ENCODE data around the gene ST6GAL1.

Gene ST6GAL1

DNA sequence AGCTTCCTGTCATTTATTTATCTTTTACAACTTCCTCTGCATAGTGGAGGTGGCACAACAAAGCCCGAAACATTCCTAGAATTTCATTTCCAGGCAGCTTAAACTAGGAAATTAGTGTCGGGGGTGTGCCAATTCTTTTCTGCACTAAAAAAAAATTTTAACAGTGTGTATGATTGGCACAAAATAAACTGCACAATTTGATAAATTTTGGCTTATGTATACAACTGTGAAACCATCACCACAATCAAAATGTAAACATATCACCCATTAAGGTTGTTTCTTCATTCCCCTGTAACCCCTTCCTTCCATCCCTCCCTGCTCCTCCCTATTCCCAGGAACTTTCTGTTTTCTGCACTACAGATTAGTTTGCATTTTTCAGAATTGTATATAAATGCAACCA, 154.3 kb downstream of the ST6GAL1 start:
- no peak for DNase-seq

DNA sequence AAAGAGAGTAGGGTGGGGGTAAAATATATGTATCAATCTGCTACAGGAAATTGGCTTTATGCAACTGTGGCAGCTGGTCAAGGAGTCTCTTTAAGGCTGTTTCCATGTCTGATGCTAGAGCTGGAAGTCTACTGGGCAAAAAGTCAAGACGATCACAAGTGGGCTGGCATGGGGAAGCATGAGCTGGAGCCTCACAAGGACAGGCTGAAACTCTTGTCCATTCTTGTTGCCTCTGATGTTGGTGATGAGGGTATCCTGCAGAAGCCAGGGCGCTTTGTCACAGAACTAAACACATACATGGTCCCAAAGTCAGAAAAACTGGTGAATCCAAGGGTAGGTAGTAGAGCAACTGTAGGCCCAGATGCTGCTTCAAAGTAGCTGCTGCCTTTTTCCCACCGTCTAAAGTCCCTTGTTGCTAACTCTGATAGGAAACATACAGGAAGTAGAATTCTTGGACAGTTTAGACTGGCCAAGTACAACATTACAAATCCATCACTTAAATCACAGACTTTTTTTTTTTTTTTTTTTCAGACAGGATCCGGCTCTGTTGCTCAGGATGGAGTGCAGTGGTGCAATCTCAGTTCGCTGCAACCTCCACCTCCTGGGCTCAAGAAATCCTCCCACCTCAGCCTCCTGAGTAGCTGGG, 154.8 kb downstream of the ST6GAL1 start:
- DNase-seq = no peak

GRCh38 chr3:187085933-187086332, 155.6 kb downstream of the ST6GAL1 start:
- no peak for DNase-seq

DNA sequence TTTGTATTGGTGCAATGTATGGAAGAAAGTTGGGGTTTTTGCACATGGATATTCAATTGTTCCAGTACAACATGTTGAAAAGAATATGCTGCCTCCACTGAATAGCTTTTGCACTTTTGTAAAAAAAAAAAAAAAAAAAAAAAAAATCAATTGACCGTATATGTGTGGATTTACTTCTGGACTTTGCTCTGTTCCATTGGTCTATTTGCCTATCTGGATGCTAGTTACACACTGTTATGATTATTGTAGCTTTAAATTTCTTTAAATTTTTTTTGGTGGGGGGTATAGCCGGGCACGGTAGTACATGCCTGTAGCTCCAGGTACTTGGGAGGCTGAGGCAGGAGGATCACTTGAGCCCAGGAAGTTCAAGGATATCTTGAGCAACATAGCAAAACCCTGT, 156.5 kb downstream of the ST6GAL1 start:
- no peak for DNase-seq

DNA sequence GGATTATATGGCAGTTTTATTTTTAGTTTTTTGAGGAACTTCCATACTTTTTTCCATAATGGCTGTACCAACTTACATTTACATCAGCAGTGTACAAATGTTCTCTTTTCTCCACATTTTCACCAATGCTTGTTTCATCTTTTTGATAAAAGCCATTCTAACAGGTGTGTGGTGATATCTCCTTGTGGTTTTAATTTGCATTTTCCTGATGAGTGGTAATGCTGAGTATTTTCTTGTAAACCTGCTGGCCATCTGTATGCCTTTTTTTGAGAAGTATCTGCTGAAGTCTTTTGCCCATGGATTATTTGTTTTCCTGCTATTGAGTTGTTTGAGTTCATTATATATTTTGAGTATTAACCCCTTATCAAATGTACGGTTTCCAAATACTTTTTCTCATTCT, 158.4 kb downstream of the ST6GAL1 start:
- DNase-seq = no peak

DNA sequence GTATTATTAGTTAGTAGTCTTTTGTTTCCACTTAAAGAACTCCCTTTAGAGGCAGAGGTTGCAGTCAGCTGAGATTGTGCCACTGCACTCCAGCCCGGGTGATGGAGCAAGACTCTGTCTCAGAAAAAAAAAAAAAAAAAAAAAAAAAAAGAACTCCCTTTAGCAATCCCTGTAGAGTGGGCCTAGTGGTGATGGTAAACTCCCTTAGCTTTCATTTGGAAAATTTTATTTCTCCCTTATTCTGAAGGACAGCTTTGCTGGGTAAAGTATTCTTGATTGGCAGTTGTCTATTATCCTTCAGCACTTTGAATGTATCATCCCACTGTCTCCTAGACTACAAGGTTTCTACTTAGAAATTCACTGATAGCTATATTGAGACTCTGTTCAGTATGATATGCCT, 163.0 kb downstream of the ST6GAL1 start:
- DNase-seq = no peak

DNA sequence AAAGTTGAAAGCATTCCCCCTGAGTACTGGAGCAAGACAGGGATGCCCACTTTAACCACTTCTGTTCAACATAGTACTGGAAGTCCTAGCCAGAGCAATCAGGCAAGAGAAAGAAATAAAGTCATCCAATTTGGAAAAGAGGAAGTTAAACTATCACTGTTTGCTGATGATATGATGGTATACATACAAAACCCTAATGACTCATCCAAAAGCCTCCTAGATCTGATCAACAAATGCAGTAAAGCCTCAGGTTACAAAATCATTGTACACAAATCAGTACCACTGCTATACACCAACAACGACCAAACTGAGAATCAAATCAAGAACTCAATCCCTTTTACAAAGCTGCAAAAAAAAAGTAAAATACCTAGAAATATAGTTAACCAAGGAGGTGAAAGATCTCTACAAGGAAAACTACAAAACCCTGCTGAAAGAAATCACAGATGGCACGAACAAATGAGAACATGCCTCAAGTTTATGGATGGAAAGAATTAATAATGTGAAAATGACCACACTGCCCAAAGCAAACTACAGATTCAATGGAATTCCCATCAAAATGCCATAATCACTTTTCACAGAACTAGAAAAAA, 168.7 kb downstream of the ST6GAL1 start:
- DNase-seq = no peak

DNA sequence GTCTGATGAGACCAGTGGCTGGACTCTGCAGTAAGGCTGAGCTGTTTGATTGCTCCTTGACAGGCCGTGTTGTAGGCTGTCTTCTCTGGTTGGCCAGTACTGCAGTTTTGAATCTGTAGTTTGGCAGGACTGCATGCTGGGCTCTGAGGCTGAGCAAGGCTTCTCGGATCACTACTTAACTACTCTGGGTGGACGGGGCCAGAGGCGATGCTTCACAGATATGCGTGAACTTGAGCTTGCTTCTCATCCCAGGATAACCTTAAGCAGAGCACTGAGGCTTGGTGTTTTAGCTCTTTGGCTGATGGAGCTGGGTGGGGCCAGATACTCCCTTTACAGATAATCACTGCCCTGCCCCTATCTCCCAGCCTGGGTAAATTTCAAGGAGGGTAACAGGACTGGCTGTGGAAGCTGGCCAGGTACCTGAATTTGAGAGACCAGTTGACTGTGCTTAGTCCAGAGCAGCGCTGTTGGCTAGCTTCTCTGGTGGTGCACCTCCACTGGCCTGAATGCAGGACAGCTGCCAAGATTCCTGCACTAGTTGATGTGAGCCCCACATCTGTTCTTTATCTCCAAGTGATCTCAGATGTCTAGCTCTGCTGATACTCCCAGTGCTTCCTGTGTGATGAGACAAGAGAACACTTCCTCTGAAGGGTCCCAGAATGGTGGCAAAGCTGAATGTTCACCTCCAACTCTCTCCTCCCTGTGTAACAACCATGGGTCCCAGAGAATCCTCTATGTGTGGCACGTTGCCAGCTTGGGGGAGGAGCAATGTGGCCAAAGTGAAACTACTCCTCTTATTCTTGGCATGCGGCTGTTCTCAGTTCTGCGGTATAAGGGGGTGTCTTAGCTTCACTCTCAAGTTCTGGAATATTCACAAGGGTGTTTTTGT, 171.1 kb downstream of the ST6GAL1 start:
- DNase-seq = peak; percentile 72

DNA sequence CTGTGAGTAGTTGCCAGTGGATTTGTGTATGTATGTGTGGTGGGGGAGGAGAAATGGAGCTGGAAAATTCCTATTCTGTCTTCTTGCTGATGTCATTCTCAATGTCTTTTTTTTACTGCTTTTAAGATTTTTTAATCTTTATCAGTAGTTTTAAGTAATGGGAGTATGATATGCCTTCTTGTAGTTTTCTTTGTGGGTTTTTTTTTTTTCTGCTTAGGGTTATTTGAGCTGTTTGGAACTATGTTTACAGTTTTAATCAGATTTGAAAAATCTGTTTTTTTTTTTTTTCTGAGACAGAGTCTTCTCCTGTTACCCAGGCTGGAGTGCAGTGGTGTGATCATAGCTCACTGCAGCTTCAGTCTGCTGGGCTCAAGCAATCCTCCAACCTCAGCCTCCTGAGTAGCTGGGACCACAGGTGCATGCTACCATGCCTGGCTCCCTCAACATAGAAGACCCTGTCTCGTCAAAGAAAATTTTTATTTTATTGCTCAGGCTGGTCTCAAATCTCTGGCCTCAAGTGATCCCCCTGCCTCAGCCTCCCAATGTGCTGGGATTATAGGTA, 171.8 kb downstream of the ST6GAL1 start:
- no peak for DNase-seq

DNA sequence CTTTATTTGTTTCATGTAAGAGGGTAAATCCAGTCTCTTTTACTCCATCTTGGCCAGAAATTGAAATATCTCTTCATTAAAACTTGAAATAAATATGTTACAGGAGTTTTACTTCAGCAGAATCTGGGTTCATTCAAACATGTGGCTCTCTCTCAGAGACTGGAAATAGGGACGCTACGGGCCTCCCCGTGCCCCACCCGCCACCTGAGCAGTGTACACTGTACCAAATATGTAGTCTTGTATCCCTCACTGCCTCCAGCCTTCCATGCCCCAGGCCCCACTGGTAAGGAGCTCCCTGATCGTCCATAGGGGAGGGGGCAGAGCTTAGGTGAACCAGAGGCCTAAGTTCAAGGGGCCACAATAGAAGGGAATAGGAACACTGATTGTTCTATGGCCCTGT, 172.9 kb downstream of the ST6GAL1 start:
- DNase-seq = no peak

DNA sequence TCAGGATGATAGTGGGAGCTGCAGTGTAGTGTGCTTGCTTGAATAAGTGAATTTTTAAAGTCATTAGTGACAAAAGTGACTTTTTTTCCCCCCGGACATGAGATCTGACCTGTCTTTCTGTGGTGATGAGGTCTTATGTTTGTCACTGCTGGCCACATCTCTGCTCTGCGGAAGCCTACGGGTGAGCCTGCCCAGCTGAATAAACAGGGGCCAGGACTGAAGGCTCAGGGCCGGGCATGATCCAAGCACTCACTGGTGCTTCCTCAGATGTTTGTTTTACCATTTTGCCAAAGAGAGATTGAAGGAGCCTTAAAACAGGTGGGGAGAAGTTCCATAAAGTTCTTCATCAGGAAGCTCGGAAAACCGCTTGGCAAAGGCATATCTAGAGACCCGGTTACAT, 174.0 kb downstream of the ST6GAL1 start:
- no peak for DNase-seq

DNA sequence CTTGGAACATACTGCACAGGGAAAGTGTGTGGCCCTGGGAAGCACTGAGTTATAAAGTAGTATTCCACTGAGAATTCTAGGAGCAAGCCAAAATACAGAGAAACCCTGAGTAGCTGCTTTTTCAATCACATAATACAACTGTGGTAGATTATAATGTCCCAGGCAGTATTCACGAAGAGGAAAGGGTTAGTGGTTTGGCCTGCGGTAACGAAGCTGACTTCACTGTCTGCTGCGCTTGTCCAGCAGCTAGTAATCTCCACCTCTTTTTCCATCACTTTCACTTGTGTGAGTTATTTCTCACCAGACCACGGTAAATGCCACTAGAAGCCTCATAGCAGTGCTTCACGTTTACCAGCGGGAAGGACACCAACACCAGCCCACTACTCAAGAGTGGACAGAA, 174.6 kb downstream of the ST6GAL1 start:
- no peak for DNase-seq

- no peak for DNase-seq
Observed at GRCh38 chr3:187105700-187106099, 175.4 kb downstream of the ST6GAL1 start.

GRCh38 chr3:187107989-187108388, 177.7 kb downstream of the ST6GAL1 start:
- DNase-seq = no peak

DNA sequence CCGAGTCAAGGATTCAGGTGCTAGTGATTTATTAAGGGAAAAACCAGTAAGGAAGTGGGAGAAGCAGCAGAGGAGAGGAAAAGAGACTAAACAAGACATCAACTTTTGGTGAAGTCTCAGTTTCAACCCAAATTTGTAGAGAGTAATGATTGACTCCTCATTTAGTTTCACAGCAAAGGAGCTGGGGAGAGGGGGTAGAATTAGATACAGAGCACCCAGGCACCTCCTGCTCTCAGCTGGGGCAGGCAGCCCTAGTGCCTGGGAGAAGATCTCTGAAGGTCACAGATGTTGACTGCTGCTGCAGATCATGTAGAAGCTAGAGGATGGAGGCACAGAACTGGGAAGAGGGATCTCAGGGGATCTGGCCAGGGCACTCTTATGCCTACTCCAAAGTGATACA, 179.8 kb downstream of the ST6GAL1 start:
- DNase-seq = no peak

DNA sequence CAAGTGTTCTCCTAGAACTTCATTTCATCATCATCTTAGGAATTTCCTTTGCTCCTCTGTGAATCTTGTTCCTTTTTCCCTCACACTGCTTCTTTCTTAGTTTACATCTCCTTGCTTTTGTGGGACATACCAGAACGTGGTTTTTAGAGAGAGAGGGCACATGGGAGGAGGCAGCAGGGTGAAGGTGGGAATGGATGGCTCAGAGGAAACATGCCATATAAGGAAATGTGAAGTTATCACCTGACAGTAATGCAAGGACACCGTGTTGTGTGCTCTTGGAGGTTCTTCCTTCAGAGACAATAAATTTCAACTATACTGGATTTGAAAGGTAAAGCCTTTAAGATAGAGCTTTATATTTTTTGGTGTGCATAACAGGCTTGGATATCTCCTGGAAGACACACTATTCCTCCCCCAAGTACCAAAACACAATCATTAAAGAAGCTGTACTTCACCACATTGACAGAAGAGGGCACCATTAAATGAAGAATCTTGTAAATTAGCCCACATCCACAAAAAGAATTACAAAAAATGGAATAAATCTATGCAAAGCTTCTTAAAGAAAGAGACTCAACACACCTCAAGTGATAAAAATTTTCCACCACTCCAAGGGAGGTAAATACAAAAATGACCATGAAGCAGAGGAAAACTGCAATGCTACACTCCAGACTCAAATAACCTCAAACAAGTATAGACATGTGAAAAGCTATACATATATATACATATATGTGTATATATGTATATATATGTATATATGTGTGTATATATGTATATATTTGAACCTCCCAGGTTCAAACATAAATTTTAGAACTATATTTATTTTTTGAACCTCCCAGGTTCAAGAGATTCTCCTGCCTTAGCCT, 182.8 kb downstream of the ST6GAL1 start:
- peak; percentile 23 for DNase-seq

DNA sequence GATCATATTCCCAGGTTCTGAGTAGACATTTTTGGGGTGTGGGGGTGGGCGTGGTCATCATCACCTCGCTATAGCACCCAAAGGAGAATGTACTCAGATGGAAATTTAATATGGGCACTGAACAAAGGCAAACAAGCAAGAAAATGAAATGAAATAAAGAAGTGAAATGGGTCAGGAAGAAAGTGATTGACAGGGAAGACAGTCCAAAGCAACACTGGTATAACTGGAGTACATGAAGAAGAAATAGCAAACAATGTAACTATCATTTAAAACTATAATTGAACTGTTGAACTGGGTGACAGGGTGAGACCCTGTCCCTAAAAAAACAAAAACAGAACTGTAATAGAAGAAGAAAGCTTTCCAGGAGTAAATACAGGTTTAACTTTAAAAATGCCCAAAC, 184.2 kb downstream of the ST6GAL1 start:
- no peak for DNase-seq

- no peak for DNase-seq
Observed at GRCh38 chr3:187120326-187120725, 190.0 kb downstream of the ST6GAL1 start.

- no peak for DNase-seq
Observed at GRCh38 chr3:187122261-187122660, 191.9 kb downstream of the ST6GAL1 start.

- no peak for DNase-seq
Observed at GRCh38 chr3:187125319-187126031, 195.1 kb downstream of the ST6GAL1 start.
